Measurements from ENCODE around the gene FAM78B.

GRCh38 chr1:166169182-166169581 lies 2.4 kb upstream of the FAM78B start:
- TF ChIP-seq CTCF (conservative IDR thresholded peaks at IDR 0.05; ENCODE audit: low read depth, low read length): no peak
- TF ChIP-seq EZH2 (IDR thresholded peaks at IDR 0.05; ENCODE audit: borderline replicate concordance, low read depth, low read length, poor library complexity, severe bottlenecking): no peak
